ENCODE data around the gene TCTN1.
"Not testable (repeated sequence)": the region's sequence is repeated elsewhere in the genome, so short reads cannot be mapped to it uniquely, and the experiment has no call there.

Gene TCTN1

GRCh38 chr12:110613771-110614684 is at the start of gene TCTN1:
Gene TCTN1, plus strand, starts transcription at chr12:110614129. Its CDS starts 54 bp downstream, at chr12:110614183.
- DNase-seq (ENCODE audit: low spot score): peak; percentile 95

GRCh38 chr12:110564471-110564991 is 49.4 kb upstream of the TCTN1 start:
- no peak for DNase-seq (ENCODE audit: low spot score)

GRCh38 chr12:110565894-110566871 is 47.7 kb upstream of the TCTN1 start:
- DNase-seq (ENCODE audit: low spot score): no peak

GRCh38 chr12:110566993-110567392 is 46.9 kb upstream of the TCTN1 start:
- DNase-seq (ENCODE audit: low spot score): no peak

DNA sequence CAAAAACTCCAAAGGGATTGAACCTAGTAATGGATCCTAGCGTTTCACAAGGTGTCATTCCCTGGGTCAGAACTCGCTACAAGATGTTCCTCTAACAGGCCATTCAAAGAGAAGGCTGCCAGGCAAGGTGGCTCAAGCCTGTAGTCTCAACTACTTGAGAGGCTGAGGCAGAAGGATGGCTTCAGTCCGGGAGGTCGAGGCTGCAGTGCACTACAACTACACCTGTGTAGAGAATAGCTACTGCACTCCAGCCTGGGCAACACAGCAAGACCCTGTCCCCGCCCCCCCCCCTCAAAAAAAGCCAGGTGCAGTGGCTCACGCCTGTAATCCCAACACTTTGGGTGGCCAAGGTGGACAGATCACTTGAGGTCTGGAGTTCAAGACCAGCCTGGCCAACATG is 45.2 kb upstream of the TCTN1 start:
- no peak for DNase-seq (ENCODE audit: low spot score)

DNA sequence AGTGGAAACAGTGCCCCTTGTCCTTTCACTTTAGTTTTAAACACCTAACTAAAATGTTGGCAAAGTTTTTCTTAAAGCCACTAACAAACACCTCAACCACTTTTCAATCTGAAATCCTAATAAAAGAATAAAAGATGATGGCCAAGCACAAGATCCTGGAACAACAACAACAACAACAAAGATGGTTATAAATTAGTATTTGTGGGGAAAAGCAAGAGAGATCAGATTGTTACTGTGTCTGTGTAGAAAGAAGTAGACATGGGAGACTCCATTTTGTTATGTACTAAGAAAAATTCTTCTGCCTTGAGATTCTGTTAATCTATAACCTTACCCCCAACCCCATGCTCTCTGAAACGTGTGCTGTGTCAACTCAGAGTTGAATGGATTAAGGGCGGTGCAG is 44.1 kb upstream of the TCTN1 start:
- DNase-seq (ENCODE audit: low spot score): not testable (repeated sequence)

DNA sequence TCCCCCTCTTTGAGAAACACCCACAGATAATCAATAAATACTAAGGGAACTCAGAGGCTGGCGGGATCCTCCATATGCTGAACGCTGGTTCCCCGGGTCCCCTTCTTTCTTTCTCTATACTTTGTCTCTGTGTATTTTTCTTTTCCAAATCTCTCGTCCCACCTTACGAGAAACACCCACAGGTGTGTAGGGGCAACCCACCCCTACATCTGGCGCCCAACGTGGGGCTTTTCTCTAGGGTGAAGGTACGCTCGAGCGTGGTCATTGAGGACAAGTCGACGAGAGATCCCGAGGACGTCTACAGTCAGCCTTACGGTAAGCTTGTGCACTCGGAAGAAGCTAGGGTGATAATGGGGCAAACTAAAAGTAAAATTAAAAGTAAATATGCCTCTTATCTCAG is 43.1 kb upstream of the TCTN1 start:
- DNase-seq (ENCODE audit: low spot score): not testable (repeated sequence)

- no peak for DNase-seq (ENCODE audit: low spot score)
Observed at GRCh38 chr12:110574044-110574443, 39.9 kb upstream of the TCTN1 start.

- not testable (repeated sequence) for DNase-seq (ENCODE audit: low spot score)
Observed at GRCh38 chr12:110574717-110575230, 39.2 kb upstream of the TCTN1 start.

GRCh38 chr12:110575326-110575725 is 38.6 kb upstream of the TCTN1 start:
- DNase-seq (ENCODE audit: low spot score): no peak

- no peak for DNase-seq (ENCODE audit: low spot score)
Observed at GRCh38 chr12:110576504-110576903, 37.4 kb upstream of the TCTN1 start.

- peak; percentile 17 for DNase-seq (ENCODE audit: low spot score)
Observed at GRCh38 chr12:110577864-110578693, 35.9 kb upstream of the TCTN1 start.

- no peak for DNase-seq (ENCODE audit: low spot score)
Observed at GRCh38 chr12:110578694-110579534, 35.0 kb upstream of the TCTN1 start.

- no peak for DNase-seq (ENCODE audit: low spot score)
Observed at GRCh38 chr12:110579535-110580253, 34.2 kb upstream of the TCTN1 start.

- peak; percentile 48 for DNase-seq (ENCODE audit: low spot score)
Observed at GRCh38 chr12:110581931-110582275, 32.0 kb upstream of the TCTN1 start.

DNA sequence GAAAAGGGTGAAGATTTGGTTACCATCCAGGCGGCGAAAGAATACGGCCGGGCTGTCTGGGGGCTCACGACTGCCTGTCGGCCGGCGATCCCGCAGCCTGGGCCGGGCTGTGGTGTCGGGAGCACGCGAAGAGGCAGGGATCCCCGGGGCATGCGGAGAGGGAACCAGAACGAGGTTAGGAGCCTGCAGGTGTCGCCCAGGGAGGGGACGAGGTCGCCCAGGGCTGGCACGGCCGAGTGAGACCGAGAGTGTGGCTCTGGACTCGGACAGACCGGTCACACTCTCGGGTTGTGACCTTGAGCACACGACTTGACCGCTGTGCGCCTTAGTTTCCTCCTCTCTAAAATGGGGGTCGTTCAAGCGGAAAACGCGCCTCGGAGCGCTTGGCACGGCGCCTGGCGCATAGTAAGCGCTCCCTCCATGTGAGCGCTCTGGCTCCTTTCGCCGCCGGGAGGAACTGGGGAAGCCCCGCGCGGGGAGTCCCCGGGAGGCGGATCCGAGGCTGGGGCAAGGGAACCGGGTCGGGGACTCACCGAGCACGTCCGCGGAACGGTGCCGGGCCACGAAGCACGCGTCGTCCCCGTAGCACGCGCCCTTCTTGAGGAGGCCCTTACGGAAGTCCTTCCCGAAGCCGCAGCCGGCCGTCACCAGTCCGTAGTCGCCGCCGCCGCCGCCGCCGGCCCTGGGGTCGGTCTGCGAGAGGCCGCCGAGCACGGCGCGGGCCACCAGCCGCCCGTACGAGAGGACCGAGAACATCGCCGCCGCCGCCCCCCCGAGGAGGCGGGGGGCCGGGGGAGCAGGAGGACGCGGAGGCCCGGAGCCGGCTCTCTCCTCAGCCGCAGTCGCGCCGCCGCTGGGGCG is 31.4 kb upstream of the TCTN1 start:
- peak; percentile 65 for DNase-seq (ENCODE audit: low spot score)

- DNase-seq (ENCODE audit: low spot score): peak; percentile 99
Observed at GRCh38 chr12:110583137-110584059, 30.5 kb upstream of the TCTN1 start, which contains the start of gene PPTC7. Gene PPTC7, minus strand, starts transcription at chr12:110583318. Its CDS starts 287 bp downstream, at chr12:110583031.

All from NAMALWA (cell line).